GM21447 (cell line): ENCODE data around the gene GOLGA6L25.
"Not testable (repeated sequence)": the region's sequence is repeated elsewhere in the genome, so short reads cannot be mapped to it uniquely, and the experiment has no call there.

ENCODE experiments used
- ATAC-seq: cut with Tn5 transposase; IDR thresholded peaks from one replicate; pipeline ENCODE4 v1.9.1; 2021; ENCODE audit not compliant: unreplicated experiment

Gene GOLGA6L25

DNA sequence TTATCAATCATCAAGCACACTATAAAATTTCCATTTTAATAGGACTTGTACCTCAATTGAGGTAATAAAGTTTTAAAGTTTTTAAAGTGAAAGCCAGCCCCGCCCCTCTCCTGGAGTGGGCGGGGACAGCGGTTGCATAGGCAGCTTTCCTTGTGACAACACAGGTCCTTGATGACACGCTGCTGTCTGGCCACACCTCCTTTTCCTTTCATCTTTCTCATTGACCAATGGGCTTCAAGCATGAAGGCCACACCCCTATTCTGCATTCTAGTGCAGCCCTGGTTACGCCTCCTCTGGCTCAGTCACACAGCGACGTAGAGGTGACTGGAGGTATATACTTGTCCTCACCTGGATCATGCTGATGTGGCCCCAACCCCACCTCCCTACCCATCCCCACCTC, at the start of gene GOLGA6L25:
Gene GOLGA6L25 (plus strand): TSS at position 301 of the 400 bp plus-strand sequence. CDS start 61 bp downstream, at position 362.
- not testable (repeated sequence) for ATAC-seq

- ATAC-seq, result not testable (repeated sequence)
Observed at GRCh38 chr15:28508217-28508889, 45.0 kb upstream of the GOLGA6L25 start.

- ATAC-seq, result not testable (repeated sequence)
Observed at GRCh38 chr15:28514128-28514527, 39.2 kb upstream of the GOLGA6L25 start.

- ATAC-seq, result not testable (repeated sequence)
Observed at GRCh38 chr15:28515208-28515607, 38.2 kb upstream of the GOLGA6L25 start.

DNA sequence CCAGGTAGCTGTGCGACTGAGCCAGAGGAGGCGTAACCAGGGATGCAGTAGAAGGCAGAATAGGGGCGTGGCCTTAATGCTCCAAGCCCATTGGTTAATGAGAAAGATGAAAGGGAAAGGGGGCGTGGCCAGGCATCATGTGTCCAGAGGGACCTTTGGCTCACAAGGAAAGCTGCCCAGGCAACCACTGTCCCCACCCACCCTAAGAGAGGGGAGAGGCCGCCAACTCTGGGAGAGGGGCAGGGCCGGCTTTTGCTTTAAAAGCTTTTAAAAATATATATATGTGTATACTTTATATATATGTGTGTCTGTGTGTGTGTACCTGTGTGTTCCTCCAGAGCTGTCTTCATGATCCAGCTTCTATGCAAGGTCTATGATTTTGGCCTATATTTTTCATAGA, 20.4 kb upstream of the GOLGA6L25 start, which contains the start of gene GOLGA8G:
Gene GOLGA8G (minus strand): TSS at position 18 of the 400 bp plus-strand sequence. CDS start 62 bp downstream, outside the sequence.
- ATAC-seq, result not testable (repeated sequence)

GRCh38 chr15:28573351-28573750, 20.0 kb downstream of the GOLGA6L25 start:
- not testable (repeated sequence) for ATAC-seq

GRCh38 chr15:28588977-28589606, 35.7 kb downstream of the GOLGA6L25 start:
- ATAC-seq, result not testable (repeated sequence)

DNA sequence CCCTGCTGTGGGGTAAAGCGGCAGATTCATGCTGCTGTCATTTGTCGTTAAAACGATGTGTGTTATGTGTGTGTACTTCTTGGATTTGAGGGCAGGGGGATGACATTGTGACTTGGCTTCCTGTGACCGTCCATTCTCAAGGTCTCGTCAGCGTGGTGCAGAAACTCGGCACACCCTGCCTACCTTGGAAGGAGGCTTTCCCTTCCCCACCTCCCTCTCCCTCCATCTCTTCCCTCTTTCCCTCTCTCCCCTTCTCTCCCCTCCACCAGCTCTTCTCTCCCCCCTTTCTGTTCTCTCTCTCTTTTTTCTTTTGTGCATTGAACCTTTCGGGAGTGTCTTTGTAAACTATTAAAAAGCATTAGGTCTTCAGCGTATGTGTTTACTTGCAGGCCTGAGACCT, 36.4 kb downstream of the GOLGA6L25 start:
- not testable (repeated sequence) for ATAC-seq

DNA sequence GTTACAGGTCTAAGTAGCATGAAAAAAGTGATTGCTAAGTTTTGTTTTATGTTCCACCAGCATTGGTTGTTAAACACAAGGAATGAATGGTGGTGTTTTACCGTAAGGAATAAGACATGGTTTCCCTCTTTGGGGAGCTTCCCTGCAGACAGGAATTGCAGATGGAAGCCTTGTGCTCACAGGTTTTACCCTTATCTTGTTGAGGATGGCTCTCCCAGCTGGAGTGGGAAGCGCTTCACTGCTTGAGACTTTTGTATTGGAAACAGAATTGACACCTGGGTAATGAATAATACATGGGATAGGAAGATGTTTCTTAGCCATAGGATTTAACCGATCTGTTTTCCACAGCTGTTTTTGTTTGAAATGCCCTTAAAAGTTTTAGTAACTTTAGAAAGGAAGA, 39.0 kb downstream of the GOLGA6L25 start:
- ATAC-seq, result not testable (repeated sequence)

- ATAC-seq, result not testable (repeated sequence)
Observed at GRCh38 chr15:28593424-28594129, 40.2 kb downstream of the GOLGA6L25 start.

DNA sequence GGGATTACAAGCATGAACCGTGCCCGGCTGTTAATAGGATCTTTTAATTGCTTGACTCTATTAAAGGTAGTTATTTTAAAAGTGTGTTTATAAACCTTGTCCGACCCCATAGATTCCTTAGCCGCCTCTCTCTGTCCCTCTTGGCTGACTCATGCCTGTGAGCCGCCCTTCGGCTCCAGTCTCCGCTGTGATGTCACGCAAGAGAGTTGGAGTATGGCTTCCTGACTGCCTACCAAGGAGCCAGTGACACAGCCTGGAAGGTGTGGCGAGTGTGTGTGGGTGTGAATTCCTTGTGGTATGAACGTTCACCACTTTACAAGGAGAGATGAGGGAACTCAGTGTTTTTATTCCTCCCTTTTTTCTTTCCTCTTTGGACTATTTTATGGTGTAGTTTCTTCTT, 44.1 kb downstream of the GOLGA6L25 start:
- ATAC-seq, result not testable (repeated sequence)

- ATAC-seq, result not testable (repeated sequence)
Observed at GRCh38 chr15:28598209-28598608, 44.8 kb downstream of the GOLGA6L25 start.

GRCh38 chr15:28602152-28602551, 48.8 kb downstream of the GOLGA6L25 start:
- ATAC-seq, result not testable (repeated sequence)
